ENCODE results near the gene GRID1.

The GRID1 gene

DNA sequence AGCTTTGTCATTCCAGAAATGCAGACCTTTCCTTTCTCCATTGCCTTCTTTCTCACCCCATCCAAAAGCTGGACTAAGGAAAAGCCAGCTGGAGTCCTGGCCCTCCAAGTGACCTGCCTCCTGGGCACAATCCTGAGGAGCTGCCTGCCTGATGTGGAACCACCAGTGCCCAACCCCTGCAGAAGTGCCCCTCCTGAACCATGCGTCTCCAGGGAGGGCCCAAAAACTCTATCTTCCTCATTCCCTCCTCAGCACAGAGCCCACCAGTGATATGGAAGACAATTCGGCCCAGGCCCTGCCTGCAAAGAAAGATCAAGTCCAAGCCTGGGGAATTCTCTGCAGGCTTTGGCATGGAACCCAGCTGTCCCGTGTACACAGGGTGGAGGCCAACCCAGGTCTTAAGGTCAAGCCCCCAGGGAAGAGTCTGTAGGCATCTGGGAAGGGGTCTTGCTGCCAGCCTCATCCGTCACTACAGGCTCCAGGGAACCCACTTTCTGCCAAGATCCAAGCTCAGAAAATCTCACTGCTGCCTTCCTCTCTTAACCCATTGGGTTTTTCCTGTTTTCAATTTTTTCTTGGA is 3.5 kb upstream of the GRID1 start:
- DNase-seq (ENCODE audit: low read depth in 2 of 2): no peak

DNA sequence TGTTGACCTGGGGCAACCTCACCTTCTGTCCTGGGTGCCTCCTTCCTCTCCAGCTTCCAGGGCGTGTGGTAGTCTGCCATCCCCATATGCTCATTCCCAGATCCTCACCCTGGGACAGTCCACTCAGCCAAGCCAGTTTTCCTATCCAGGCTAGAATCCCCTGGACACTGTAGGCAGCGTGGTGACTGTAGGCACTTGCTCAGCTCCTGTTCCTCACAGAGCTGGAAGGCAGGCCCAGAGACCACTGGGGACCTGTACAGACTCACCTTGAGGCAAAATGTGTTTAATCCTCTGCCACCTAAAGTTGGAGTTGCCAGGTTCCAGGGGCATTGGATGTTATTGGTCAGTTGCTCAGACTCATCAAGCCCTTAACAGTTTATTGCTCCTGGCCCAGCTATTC is 2.4 kb upstream of the GRID1 start:
- no peak for DNase-seq (ENCODE audit: low read depth in 2 of 2)

GRCh38 chr10:86368046-86368445 is 1.5 kb upstream of the GRID1 start:
- DNase-seq (ENCODE audit: low read depth in 2 of 2): no peak

DNA sequence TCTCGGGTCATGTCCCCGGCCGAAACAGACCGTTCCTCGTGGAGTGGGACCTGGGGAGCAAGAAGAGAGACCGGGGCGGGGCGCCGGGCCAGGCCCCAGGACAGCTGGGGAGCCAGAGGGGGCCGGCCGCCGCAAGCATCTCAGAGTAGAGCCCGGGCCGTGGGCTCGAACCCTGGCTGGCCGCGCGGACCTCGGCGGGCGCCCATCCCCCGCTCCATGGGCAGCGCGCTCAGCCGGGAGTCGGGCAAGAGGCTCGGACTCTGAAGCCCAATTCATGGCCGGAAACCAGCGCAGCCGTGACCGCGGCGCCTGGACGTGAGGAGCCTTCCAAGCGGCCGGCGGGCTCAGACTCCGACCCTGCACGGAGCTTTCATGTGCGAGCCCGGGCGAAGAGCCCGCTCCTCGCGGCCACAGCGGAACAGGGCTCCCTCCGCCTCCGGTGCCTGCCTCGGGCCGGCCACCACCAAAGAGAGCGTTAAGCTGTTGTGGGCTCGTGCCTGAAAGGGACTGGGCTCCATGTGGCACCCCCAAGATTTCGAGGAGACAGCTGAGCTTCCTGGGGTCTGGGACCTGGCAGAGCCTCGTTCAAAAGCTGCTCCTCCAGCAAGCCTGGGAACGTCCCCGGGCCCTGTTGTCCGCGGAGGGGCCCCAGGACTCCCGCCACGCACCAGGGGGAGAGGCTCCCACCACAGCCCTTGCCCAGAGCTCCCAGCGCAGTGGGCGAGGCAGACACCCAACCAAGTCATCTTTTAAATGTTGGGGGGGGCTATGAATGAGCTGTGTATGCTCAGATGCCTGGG is 757 bp upstream of the GRID1 start:
- no peak for DNase-seq (ENCODE audit: low read depth in 2 of 2)

DNA sequence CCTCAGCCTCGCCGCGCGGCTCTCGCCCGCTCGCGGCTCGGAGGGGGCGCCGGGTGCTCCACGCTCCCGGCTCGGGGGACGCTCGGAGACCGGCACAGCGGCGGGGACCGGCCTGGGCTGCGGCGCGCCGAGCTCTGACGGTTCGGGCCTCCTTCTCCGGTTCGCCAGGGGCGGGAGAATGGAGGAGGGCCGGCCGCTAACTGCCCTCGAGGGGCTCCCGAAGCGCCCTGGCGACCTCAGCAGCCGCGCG is 232 bp upstream of the GRID1 start:
- no peak for DNase-seq (ENCODE audit: low read depth in 2 of 2)

DNA sequence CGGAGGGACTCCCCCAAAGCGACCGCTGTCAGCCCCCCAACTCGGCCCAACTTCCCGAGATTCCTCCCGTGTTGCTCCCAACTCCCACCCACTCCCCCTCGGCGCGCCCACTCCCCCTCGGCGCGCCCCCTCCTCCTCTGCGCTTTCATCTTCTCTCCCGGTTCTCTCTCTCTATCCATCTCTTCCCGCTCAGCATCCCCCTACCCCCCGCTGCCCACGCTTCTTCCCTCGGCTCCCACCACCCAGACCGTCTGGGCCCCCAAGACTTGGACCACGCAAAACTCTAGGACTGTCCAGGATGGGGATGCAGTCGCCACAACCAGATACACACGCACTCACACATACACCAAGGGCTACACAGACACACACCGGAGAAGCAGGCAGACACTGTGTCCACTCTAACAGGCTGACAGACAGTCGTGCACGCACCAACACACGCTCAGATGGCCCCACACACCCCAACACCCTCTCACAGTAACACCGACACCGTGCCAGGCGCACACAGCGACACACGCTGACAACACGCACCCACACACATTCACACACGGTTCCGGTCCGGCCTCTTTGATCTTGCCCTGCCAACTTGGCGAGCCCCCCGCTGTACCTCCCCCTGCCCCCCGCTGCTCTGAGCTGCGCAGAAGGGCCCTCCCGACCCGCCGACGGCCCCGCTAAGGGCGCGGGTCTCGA is 1.1 kb downstream of the GRID1 start:
- DNase-seq (ENCODE audit: low read depth in 2 of 2): no peak

- no peak for DNase-seq (ENCODE audit: low read depth in 2 of 2)
Measured at GRCh38 chr10:86364491-86365345, 1.9 kb downstream of the GRID1 start.

DNA sequence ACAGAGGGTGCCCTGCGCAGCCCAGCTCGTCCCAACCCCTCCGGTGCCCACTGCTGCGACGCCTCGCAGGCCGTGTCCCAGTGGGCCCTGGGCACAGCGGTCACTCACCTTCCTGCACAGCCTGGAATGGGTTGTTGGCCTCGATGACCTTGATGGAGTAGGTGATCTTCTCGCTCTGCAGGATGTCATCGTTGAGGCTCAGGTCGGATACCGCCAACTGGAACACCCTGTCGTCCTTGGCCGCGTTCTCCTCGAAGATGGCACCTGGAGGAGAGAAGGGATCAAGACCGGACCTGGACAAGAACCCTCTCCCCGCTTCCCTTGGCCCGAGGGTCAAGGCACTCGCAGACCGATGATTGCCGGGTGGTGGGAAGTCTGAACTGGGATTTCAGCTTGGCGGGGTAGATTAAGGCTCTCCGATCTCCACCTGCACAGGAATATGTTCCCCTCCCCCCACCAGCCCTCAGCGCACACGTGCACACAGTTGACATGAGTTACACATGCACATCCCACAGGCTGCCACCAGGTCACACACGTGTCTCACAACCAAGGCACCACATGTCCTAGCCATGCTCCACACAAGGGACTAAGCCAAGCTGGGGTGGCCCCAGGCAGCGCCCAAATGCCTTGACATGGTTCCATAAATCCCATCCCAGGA is 2.6 kb downstream of the GRID1 start:
- no peak for DNase-seq (ENCODE audit: low read depth in 2 of 2)

DNA sequence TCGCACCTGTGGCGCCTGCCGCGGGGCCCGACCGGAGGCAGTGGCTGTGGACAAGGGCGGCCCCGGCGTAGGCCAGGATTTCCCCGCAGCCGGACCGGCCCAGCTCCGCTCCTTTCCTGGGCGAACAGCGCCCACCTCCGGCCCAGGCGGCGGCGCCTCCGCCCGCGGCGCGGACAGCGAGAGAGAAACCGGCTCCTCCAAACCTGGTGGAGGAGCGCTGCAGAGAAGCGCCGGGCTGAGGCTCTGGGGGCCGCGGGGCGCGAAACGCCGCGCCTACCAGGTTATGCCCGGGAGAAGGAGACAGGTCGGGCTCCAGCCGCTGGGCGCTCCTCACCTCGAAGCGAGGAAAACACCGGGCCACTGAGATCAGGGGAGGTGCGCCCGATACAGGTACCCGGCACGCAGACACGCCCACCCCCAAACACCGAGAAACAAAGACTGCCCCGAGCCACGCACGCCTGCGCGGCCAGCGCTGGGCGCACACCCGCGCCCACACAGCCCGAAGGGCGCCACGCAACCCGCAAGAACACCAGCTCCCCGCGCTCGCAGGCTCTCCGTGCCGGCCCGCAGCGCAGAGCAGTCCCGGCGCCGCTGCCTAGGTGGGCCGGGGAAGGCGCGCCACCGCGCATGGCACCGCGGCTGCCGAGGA is 3.3 kb downstream of the GRID1 start:
- no peak for DNase-seq (ENCODE audit: low read depth in 2 of 2)

- no peak for DNase-seq (ENCODE audit: low read depth in 2 of 2)
Measured at GRCh38 chr10:86362586-86363183, 3.9 kb downstream of the GRID1 start.

GRCh38 chr10:86362129-86362527 is 4.5 kb downstream of the GRID1 start:
- no peak for DNase-seq (ENCODE audit: low read depth in 2 of 2)

- no peak for DNase-seq (ENCODE audit: low read depth in 2 of 2)
Measured at GRCh38 chr10:86361156-86362128, 5.2 kb downstream of the GRID1 start.

DNA sequence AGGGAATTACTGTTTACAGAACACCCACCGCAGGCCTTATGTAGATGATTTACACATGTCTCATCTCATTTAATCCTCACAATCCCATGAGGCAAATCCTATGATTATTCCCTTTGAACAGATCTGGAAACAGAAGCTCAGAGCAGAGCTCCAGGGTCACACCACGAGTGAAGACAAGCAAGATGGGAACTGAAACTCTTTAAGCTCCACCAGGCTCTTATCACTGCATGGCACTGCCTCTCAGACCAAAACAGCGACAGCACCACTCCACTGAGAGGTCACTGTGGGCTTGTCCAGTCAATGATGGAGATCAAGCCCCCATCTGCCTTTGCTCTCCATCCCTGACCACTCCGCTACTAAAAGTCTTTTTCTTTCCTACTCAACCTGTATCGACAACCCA is 5.9 kb downstream of the GRID1 start:
- DNase-seq (ENCODE audit: low read depth in 2 of 2): no peak

DNA sequence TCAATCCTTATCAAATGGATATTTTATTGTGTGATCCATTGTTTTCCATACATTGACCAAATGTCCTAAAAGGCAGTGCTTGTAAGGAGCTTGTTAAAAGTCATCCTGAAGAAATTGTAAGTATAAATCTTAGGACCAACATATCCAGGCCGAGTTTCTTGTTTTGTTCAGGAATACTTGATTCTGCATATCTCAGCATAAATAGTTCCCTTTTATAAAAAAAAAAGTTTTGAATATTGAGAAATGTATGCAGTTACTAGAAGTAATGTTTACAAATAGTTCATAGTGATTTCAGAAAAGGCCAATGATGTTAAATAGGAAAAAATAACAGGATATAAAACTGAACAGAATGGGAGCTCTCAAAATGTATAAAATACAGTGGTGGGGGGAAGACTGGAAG is 6.6 kb downstream of the GRID1 start:
- no peak for DNase-seq (ENCODE audit: low read depth in 2 of 2)

GRCh38 chr10:86359111-86359510 is 7.5 kb downstream of the GRID1 start:
- DNase-seq (ENCODE audit: low read depth in 2 of 2): no peak

DNA sequence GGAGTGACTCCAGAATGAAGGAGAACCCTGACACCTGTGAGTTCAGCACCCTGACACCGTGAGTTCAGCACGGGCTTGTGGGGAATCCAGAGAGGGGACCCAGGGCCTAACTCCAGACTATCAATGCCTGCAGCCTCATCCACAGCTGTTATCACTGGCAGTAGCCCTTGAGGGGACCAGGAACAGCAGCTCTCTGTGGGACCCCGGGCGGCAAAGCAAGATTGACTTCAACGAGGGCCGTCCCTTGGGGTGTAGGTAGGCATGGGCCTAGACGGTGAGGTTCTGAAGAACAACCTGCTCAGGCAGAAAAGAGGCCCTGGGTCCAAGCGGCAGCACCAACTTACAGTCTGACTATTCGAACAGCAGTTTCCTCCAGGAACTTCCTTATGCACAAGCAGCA is 8.9 kb downstream of the GRID1 start:
- DNase-seq (ENCODE audit: low read depth in 2 of 2): no peak

DNA sequence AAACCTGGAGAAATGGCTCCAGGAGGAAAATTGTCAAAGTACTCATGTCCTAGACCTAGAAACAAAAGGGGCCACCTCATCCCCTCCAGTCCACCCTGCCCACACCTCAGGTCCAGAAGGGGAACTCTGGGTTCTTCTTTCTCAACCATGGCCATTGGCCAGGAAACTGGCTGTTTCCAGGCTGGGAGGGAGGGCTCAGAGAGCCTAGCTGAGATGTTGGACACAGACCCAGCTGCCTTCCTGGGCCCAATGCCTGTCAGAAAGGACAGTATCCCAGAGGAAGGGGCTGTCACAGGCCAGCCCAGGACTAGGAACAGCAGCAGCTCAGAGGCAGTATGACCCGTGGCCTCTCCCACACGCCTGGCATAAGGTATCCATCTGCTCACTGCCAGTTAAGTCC is 9.6 kb downstream of the GRID1 start:
- no peak for DNase-seq (ENCODE audit: low read depth in 2 of 2)

GRCh38 chr10:86356296-86356695 is 10.3 kb downstream of the GRID1 start:
- no peak for DNase-seq (ENCODE audit: low read depth in 2 of 2)

DNA sequence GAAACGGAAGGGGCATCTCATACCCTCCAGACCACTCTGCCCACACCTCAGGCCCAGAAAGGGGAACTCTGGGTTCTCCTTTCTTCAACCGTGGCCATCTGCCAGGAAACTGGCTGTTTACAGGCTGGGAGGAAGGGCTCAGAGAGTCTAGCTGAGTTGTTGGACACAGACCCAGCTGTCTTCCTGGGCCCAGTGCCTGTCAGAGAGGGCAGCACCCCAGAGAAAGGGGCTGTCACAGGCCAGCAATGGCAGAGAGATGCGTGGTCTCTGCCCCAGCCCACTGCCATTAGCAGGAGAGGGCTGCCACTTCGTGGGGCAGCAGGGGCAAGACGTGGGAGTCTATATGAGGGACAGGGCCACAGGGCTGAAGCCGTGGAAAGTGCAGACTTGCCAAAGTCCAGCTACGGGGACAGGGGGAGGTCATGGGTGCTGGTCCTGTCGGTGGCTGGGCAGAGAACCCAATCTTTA is 11.0 kb downstream of the GRID1 start:
- DNase-seq (ENCODE audit: low read depth in 2 of 2): no peak
